PFSK-1 (cell line): ENCODE measurements around the gene CENPP.

ENCODE experiments used
- FOXP2 ChIP-seq: optimal IDR thresholded peaks from 2 replicates; pipeline ENCODE3; 2011; ENCODE audit warnings: borderline replicate concordance, control low read depth, inconsistent platforms; ENCODE audit not compliant: insufficient read depth; ENCODE audit errors: extremely low read length, extremely low read depth
- POLR2AphosphoS5 ChIP-seq: IDR thresholded peaks from 2 replicates; pipeline ENCODE4 v1.6.1; 2012; ENCODE audit warnings: low read depth, mild to moderate bottlenecking, control low read depth, low read length, moderate library complexity
- REST ChIP-seq, 2 experiments: IDR thresholded peaks; 2 replicates each; pipeline versions ENCODE4 v1.6.1 to v1.8.0; 2011 to 2012; ENCODE audit warnings: low read depth in 2 of 2, low read length in 2 of 2, control low read depth in 1 of 2, inconsistent platforms in 1 of 2, mild to moderate bottlenecking in 1 of 2, moderate library complexity in 1 of 2; ENCODE audit not compliant: insufficient read depth in 1 of 2
- SIN3A ChIP-seq: IDR thresholded peaks from 2 replicates; pipeline ENCODE4 v1.6.1; 2012; ENCODE audit warnings: mild to moderate bottlenecking, low read length, moderate library complexity, borderline replicate concordance; ENCODE audit not compliant: insufficient read depth
- TAF1 ChIP-seq: IDR thresholded peaks from 2 replicates; pipeline ENCODE4 v1.6.1; 2012; ENCODE audit warnings: low read length, control low read depth, borderline replicate concordance; ENCODE audit not compliant: insufficient read depth

GRCh38 chr9:92659601-92660000, 333.8 kb downstream of the CENPP start:
- no peak for TF ChIP-seq POLR2AphosphoS5
- no peak for TF ChIP-seq SIN3A
- TF ChIP-seq REST (IDR thresholded peaks at IDR 0.05; ENCODE audit: insufficient read depth in 1 of 2, low read depth in 2 of 2, low read length in 2 of 2), result no peak
- TF ChIP-seq TAF1, result no peak
- TF ChIP-seq FOXP2, result no peak
